Endometrium (tissue), 2 donors: ENCODE measurements around the gene ERN2.

Experiments used
- FAIRE-seq: peaks from 2 replicates; lab custom pipeline; 2012; peaks lifted over from hg19 to GRCh38; lab: Jason Lieb, UNC
- donor health status: control.
- donor health status: control.

Gene ERN2

GRCh38 chr16:23687034-23687808 is 25.8 kb downstream of the ERN2 start:
- FAIRE-seq: no peak

- FAIRE-seq: no peak
Measured at GRCh38 chr16:23683487-23683886, 29.5 kb downstream of the ERN2 start.

GRCh38 chr16:23682181-23682580 is 30.8 kb downstream of the ERN2 start:
- FAIRE-seq: no peak

- no peak for FAIRE-seq
Measured at GRCh38 chr16:23679986-23680336, 33.1 kb downstream of the ERN2 start.

- FAIRE-seq: no peak
Measured at GRCh38 chr16:23679274-23679985, 33.6 kb downstream of the ERN2 start.

GRCh38 chr16:23678430-23679273 is 34.4 kb downstream of the ERN2 start, which contains the start of gene PLK1:
TSS of gene PLK1 (plus strand) at chr16:23678889. CDS start at chr16:23678933, 44 bp downstream.
- FAIRE-seq: no peak

- no peak for FAIRE-seq
Measured at GRCh38 chr16:23676924-23677480, 36.0 kb downstream of the ERN2 start.

GRCh38 chr16:23673971-23674614 is 38.9 kb downstream of the ERN2 start:
- FAIRE-seq: no peak

GRCh38 chr16:23670137-23670776 is 42.8 kb downstream of the ERN2 start:
- FAIRE-seq: no peak

GRCh38 chr16:23668873-23669272 is 44.1 kb downstream of the ERN2 start:
- no peak for FAIRE-seq

GRCh38 chr16:23668225-23668624 is 44.8 kb downstream of the ERN2 start:
- no peak for FAIRE-seq

GRCh38 chr16:23667355-23667659 is 45.7 kb downstream of the ERN2 start:
- FAIRE-seq: no peak

GRCh38 chr16:23666571-23667354 is 46.3 kb downstream of the ERN2 start:
- FAIRE-seq: no peak

- no peak for FAIRE-seq
Measured at GRCh38 chr16:23663918-23664317, 49.1 kb downstream of the ERN2 start.

- FAIRE-seq: no peak
Measured at GRCh38 chr16:23651943-23652468, 61.0 kb downstream of the ERN2 start.

GRCh38 chr16:23650674-23651416 is 62.2 kb downstream of the ERN2 start:
- no peak for FAIRE-seq

GRCh38 chr16:23642246-23642774 is 70.7 kb downstream of the ERN2 start:
- FAIRE-seq: no peak

- peak; percentile 26 for FAIRE-seq
Measured at GRCh38 chr16:23640931-23641765, 71.9 kb downstream of the ERN2 start, which contains the start of the genes DCTN5 and PALB2. TSS of gene DCTN5 (plus strand) at chr16:23641466. CDS start at chr16:23641543, 77 bp downstream. TSS of gene PALB2 (minus strand) at chr16:23641310. CDS start at chr16:23641157, 153 bp downstream.
